IMR-90 (cell line): ENCODE data around the gene KRT76. TPM values are rescaled to one million over a fixed set of nuclear protein-coding genes. Genes with fewer than 3 reads are reported as not detected.

Source experiments
- ATAC-seq: fragments of 200-7000 bp; cut with Tn5 transposase; 2 replicates; pipeline ENCODE4 v1.9.1; 2020; ENCODE audit warnings: low read depth, mild to moderate bottlenecking, moderate library complexity
- BruUV-seq: library from RNA; stranded (reverse); fragments of 400-500 nt; replicated peaks from 2 replicates; lab custom pipeline; 2021; lab: Mats Ljungman, UMichigan
- CTCF ChIA-PET: fragments of 300-600 bp; formaldehyde crosslinking; extraction: SDS; loops from one replicate; lab custom pipeline; 2021; ENCODE audit warnings: antibody characterized with exemption; lab: Yijun Ruan, JAX
- POLR2A ChIA-PET: fragments of 300-600 bp; sonication (Branson Sonifier 250); formaldehyde crosslinking; loops from one replicate; lab custom pipeline; 2022; ENCODE audit warnings: antibody characterized with exemption; ENCODE audit not compliant: unreplicated experiment; lab: Charles Lee
- DNase-seq: peaks from one replicate; pipeline ENCODE4 v3.0.0; 2013
- H2AFZ ChIP-seq: replicated peaks from 2 replicates; pipeline ENCODE3; 2013; ENCODE audit warnings: low read length, mild to moderate bottlenecking; ENCODE audit not compliant: poor library complexity
- H2AK5ac ChIP-seq: 2 replicates; pipeline ENCODE4 v1.6.1; 2013; ENCODE audit warnings: low read depth, low read length, inconsistent platforms
- H2AK9ac ChIP-seq: replicated peaks from 2 replicates; pipeline ENCODE3; 2013; ENCODE audit warnings: mild to moderate bottlenecking, low read depth, low read length, moderate library complexity; ENCODE audit not compliant: poor library complexity
- H2BK120ac ChIP-seq: 2 replicates; pipeline ENCODE4 v1.6.1; 2013; ENCODE audit warnings: low read depth, low read length, inconsistent platforms
- H2BK15ac ChIP-seq: 3 replicates; pipeline ENCODE4 v1.6.1; 2013; ENCODE audit warnings: low read depth, low read length, inconsistent platforms
- H2BK20ac ChIP-seq: 2 replicates; pipeline ENCODE4 v1.6.1; 2013; ENCODE audit warnings: low read depth, mild to moderate bottlenecking, inconsistent platforms, low read length, moderate library complexity
- H2BK5ac ChIP-seq: 2 replicates; pipeline ENCODE4 v1.6.1; 2013; ENCODE audit warnings: mild to moderate bottlenecking, low read depth, low read length, inconsistent platforms; ENCODE audit not compliant: poor library complexity, severe bottlenecking
- H3K14ac ChIP-seq: replicated peaks from 2 replicates; pipeline ENCODE4 v1.6.1; 2013; ENCODE audit warnings: low read depth, low read length, inconsistent platforms
- H3K18ac ChIP-seq: 2 replicates; pipeline ENCODE4 v1.6.1; 2013; ENCODE audit warnings: low read depth, low read length, control low read depth
- H3K23ac ChIP-seq: 2 replicates; pipeline ENCODE4 v1.6.1; 2013; ENCODE audit warnings: low read depth, low read length, inconsistent platforms
- H3K27ac ChIP-seq: 2 replicates; pipeline ENCODE4 v1.5.1; 2013; ENCODE audit warnings: mild to moderate bottlenecking, control low read depth, low read length; ENCODE audit not compliant: insufficient read depth
- H3K27me3 ChIP-seq: 2 replicates; pipeline ENCODE4 v1.6.1; 2013; ENCODE audit warnings: low read length; ENCODE audit not compliant: control insufficient read depth, insufficient read depth
- H3K36me3 ChIP-seq: 2 replicates; pipeline ENCODE4 v1.6.1; 2013; ENCODE audit warnings: low read length, mixed read lengths; ENCODE audit not compliant: control insufficient read depth, insufficient read depth
- H3K4ac ChIP-seq: 2 replicates; pipeline ENCODE4 v1.6.1; 2013; ENCODE audit warnings: low read depth, low read length, inconsistent platforms
- H3K4me1 ChIP-seq: 2 replicates; pipeline ENCODE4 v1.6.1; 2013; ENCODE audit warnings: low read length, mixed read lengths; ENCODE audit not compliant: control insufficient read depth, insufficient read depth
- H3K4me2 ChIP-seq: 2 replicates; pipeline ENCODE4 v1.6.1; 2013; ENCODE audit warnings: low read depth, mild to moderate bottlenecking, control low read depth, low read length, moderate library complexity
- H3K4me3 ChIP-seq: 2 replicates; pipeline ENCODE4 v1.5.1; 2013; ENCODE audit warnings: low read depth, mild to moderate bottlenecking, control low read depth, low read length, moderate library complexity; ENCODE audit not compliant: insufficient read depth
- H3K56ac ChIP-seq: 2 replicates; pipeline ENCODE4 v1.6.1; 2013; ENCODE audit warnings: low read length, inconsistent platforms; ENCODE audit not compliant: insufficient read depth; ENCODE audit errors: extremely low read depth
- H3K79me1 ChIP-seq, 2 experiments: 2 replicates each; pipeline ENCODE4 v1.6.1; 2013; ENCODE audit warnings: low read length in 2 of 2, inconsistent platforms in 1 of 2, low read depth in 1 of 2
- H3K9ac ChIP-seq: 2 replicates; pipeline ENCODE4 v1.6.1; 2013; ENCODE audit warnings: low read depth, low read length, control low read depth
- H3K9me1 ChIP-seq: 2 replicates; pipeline ENCODE4 v1.6.1; 2013; ENCODE audit warnings: low read length, inconsistent platforms; ENCODE audit not compliant: insufficient read depth
- H3K9me3 ChIP-seq: 2 replicates; pipeline ENCODE4 v1.6.1; 2013; ENCODE audit warnings: low read length; ENCODE audit not compliant: control insufficient read depth, insufficient read depth
- H4K20me1 ChIP-seq: 2 replicates; pipeline ENCODE4 v1.6.1; 2013; ENCODE audit warnings: low read length, inconsistent platforms; ENCODE audit not compliant: insufficient read depth
- H4K5ac ChIP-seq: 2 replicates; pipeline ENCODE4 v1.6.1; 2013; ENCODE audit warnings: mild to moderate bottlenecking, low read depth, low read length, control low read depth
- H4K8ac ChIP-seq, 2 experiments: 2 replicates each; pipeline ENCODE4 v1.6.1; 2013; ENCODE audit warnings: low read depth in 2 of 2, low read length in 2 of 2, control low read depth in 1 of 2, inconsistent platforms in 1 of 2
- H4K91ac ChIP-seq: 2 replicates; pipeline ENCODE4 v1.6.1; 2013; ENCODE audit warnings: low read depth, low read length, inconsistent platforms; ENCODE audit not compliant: insufficient read depth
- BHLHE40 ChIP-seq: fragments of 150-350 bp; IDR thresholded peaks from 2 replicates; pipeline ENCODE4 v1.6.1; 2016; ENCODE audit warnings: mild to moderate bottlenecking, low read depth, low read length
- CHD1 ChIP-seq: IDR thresholded peaks from 2 replicates; pipeline ENCODE4 v1.6.1; 2012; ENCODE audit warnings: low read depth, low read length, improper control_type of control experiment
- MAFK ChIP-seq: IDR thresholded peaks from 2 replicates; pipeline ENCODE4 v1.6.1; 2012; ENCODE audit warnings: low read depth, low read length, improper control_type of control experiment
- NFE2L2 ChIP-seq: fragments of 150-350 bp; IDR thresholded peaks from 2 replicates; pipeline ENCODE4 v1.6.1; 2016; ENCODE audit warnings: low read depth, mild to moderate bottlenecking, low read length
- POLR2A ChIP-seq: IDR thresholded peaks from 2 replicates; pipeline ENCODE4 v1.6.1; 2012; ENCODE audit warnings: mild to moderate bottlenecking, low read depth, low read length
- RCOR1 ChIP-seq: IDR thresholded peaks from 2 replicates; pipeline ENCODE4 v1.6.1; 2012; ENCODE audit warnings: mild to moderate bottlenecking, low read length, improper control_type of control experiment; ENCODE audit not compliant: insufficient replicate concordance
- RFX5 ChIP-seq: IDR thresholded peaks from 2 replicates; pipeline ENCODE4 v1.8.0; 2012; ENCODE audit warnings: low read depth, mild to moderate bottlenecking, low read length, moderate library complexity
- WGBS, 2 experiments: methylation state at CpG; one replicate each; pipeline versions ENCODE4 v1.1.5 to v1.1.7; 2013; ENCODE audit warnings: missing lambda C conversion rate in 2 of 2; ENCODE audit not compliant: insufficient read length in 1 of 2; ENCODE audit errors: extremely low coverage in 2 of 2; 5-methylcytosine and 5-hydroxymethylcytosine counted together
- dilution Hi-C: fragments of 300-500 bp; cut with HindIII; formaldehyde crosslinking; loops from one replicate; pipeline ENCODE4 v1.14.3; 2018; ENCODE audit warnings: low sequenced_read_pairs; ENCODE audit not compliant: unreplicated experiment
- in situ Hi-C: fragments of 300-500 bp; cut with MboI; formaldehyde crosslinking; loops from 3 replicates; pipeline ENCODE4 v1.14.3; 2019; ENCODE audit warnings: low sequenced_read_pairs, inconsistent platforms, mixed read lengths
- intact Hi-C: fragments of 100-400 bp; cut with micrococcal nuclease; formaldehyde crosslinking; loops from 2 replicates; pipeline ENCODE4 v1.10.0; 2022
- polyA plus RNA-seq, 3 experiments: library from polyadenylated mRNA; depleted of rRNA; stranded (reverse); fragments of >200 nt; gene quantifications; 2 replicates each; pipeline ENCODE4 v1.2.3, GENCODE V29; 2012; ENCODE audit warnings: low replicate concordance in 1 of 3
- total RNA-seq: library from RNA; depleted of rRNA; stranded (reverse); fragments of >200 nt; gene quantifications from 2 replicates; pipeline ENCODE4 v1.2.3, GENCODE V29; 2012
- TF ChIP-seq, protein P1 (sequence below): fragments of 150-350 bp; IDR thresholded peaks from 2 replicates; pipeline ENCODE4 v1.6.1; 2016; ENCODE audit warnings: low read depth, mild to moderate bottlenecking, low read length, moderate library complexity, borderline replicate concordance

The KRT76 gene
- total and polyA plus RNA-seq, 2 of the 4 experiments (the other 2 are of a cell fraction): not detected

DNA sequence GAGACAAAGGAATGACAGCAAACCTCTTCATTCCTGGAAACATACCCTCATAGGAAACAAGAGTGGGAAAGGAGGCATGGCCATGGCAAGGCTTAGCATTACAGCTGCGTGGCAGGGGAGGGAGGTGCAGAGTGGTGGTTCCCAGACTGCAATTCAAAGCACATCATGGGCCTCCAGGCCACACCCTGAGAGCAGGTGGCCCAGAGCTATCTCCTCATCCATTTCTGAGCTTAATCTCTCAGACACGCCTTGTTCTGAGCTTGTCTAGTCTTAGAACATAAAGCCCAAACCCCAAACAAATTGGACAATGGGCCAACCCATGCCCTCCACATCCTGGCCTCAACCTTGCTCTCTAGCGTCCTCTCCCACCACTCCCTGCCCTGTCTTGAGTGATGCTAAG, 24.6 kb upstream of the KRT76 start:
- Histone ChIP-seq H3K36me3 (no peaks in the 10 kb centered on the region), H3K18ac (no peak overlapping the region), H3K79me1 (no peaks in the 10 kb centered on the region), H3K9me3 (no peaks in the 10 kb centered on the region), H2BK15ac (no peak overlapping the region), H4K8ac (no peak overlapping the region), H4K20me1 (no peaks in the 10 kb centered on the region; the same call in 1 of the 2 replicates), H2BK5ac (no peak overlapping the region), H3K27me3 (peaks cover 14% of the 10 kb centered on the region), H3K4ac (no peak overlapping the region), H3K56ac (no peak overlapping the region), H3K4me3 (no peak overlapping the region), H2AK9ac (no peak overlapping the region), H2BK20ac (no peak overlapping the region), H3K14ac (no peak overlapping the region), H3K23ac (no peak overlapping the region), H3K27ac (no peak overlapping the region), H3K9ac (no peak overlapping the region), H2AFZ (no peak overlapping the region), H4K91ac (no peak overlapping the region), H4K5ac (no peak overlapping the region), H3K9me1 (peaks cover 3% of the 10 kb centered on the region; the same call in 1 of the 2 replicates), H2BK120ac (no peak overlapping the region), H2AK5ac (no peak overlapping the region), H3K4me1 (no peaks in the 10 kb centered on the region), H3K4me2 (no peak overlapping the region)
- ChIA-PET CTCF (no interaction called here), POLR2A (no interaction called here)
- no peak for DNase-seq
- no peak for ATAC-seq
- in situ Hi-C loops: no loop called here
- 60% methylated on average over 1 of the region's 3 CpGs; no CpG with 5 or more reads in 1 of the 2 experiments for WGBS, 2 experiments
- dilution Hi-C loops: no loop called here
- TF ChIP-seq RFX5 (no peak), CHD1 (no peak), RCOR1 (no peak), NFE2L2 (no peak), BHLHE40 (no peak), MAFK (no peak), POLR2A (no peak)
- TF ChIP-seq, protein P1, sequence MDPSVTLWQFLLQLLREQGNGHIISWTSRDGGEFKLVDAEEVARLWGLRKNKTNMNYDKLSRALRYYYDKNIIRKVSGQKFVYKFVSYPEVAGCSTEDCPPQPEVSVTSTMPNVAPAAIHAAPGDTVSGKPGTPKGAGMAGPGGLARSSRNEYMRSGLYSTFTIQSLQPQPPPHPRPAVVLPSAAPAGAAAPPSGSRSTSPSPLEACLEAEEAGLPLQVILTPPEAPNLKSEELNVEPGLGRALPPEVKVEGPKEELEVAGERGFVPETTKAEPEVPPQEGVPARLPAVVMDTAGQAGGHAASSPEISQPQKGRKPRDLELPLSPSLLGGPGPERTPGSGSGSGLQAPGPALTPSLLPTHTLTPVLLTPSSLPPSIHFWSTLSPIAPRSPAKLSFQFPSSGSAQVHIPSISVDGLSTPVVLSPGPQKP: no peak
- intact Hi-C loops: no loop called here
- BruUV-seq: no TSS peak
